GM12865 (cell line): ENCODE measurements around the gene GCDH.

ENCODE experiments used
- DNase-seq: peaks from one replicate; pipeline ENCODE4 v3.0.0; 2010; ENCODE audit warnings: low read depth
- H3K4me3 ChIP-seq: 2 replicates; pipeline ENCODE4 v1.5.1; 2011; ENCODE audit warnings: mild to moderate bottlenecking, low read depth, low read length, control low read depth
- CTCF ChIP-seq: IDR thresholded peaks from 2 replicates; pipeline ENCODE4 v1.5.1; 2011; ENCODE audit warnings: low read length, control low read depth, low read depth, inconsistent platforms; ENCODE audit not compliant: insufficient read depth; ENCODE audit errors: missing control alignments

The GCDH gene

GRCh38 chr19:12873891-12874745 is 16.8 kb upstream of the GCDH start:
- TF ChIP-seq CTCF = no peak
- H3K4me3 ChIP-seq = no peak overlapping the region
- DNase-seq = no peak

GRCh38 chr19:12875086-12875485 is 15.9 kb upstream of the GCDH start:
- DNase-seq = no peak
- no peak overlapping the region for H3K4me3 ChIP-seq
- no peak for TF ChIP-seq CTCF

GRCh38 chr19:12880551-12881171 is 10.3 kb upstream of the GCDH start:
- H3K4me3 ChIP-seq = peak overlapping the region; percentile 82
- TF ChIP-seq CTCF = no peak
- DNase-seq = peak; percentile 46

GRCh38 chr19:12881172-12881808 is 9.7 kb upstream of the GCDH start, which contains the start of gene DNASE2:
Gene DNASE2, minus strand, starts transcription at chr19:12881449. Its CDS starts 74 bp downstream, at chr19:12881375.
- TF ChIP-seq CTCF = no peak
- peak; percentile 98 for DNase-seq
- H3K4me3 ChIP-seq = peak within 1 kb of the TSS; percentile 82

- TF ChIP-seq CTCF = no peak
- no peak overlapping the region for H3K4me3 ChIP-seq
Measured at GRCh38 chr19:12882589-12882988, 8.4 kb upstream of the GCDH start.

GRCh38 chr19:12884202-12884601 is 6.8 kb upstream of the GCDH start:
- no peak for TF ChIP-seq CTCF
- no peak overlapping the region for H3K4me3 ChIP-seq
- no peak for DNase-seq

More at GRCh38 chr19:12882589-12882988, 8.4 kb upstream of the GCDH start:
- DNase-seq = no peak
